ENCODE results near the gene CDH23.

DNA sequence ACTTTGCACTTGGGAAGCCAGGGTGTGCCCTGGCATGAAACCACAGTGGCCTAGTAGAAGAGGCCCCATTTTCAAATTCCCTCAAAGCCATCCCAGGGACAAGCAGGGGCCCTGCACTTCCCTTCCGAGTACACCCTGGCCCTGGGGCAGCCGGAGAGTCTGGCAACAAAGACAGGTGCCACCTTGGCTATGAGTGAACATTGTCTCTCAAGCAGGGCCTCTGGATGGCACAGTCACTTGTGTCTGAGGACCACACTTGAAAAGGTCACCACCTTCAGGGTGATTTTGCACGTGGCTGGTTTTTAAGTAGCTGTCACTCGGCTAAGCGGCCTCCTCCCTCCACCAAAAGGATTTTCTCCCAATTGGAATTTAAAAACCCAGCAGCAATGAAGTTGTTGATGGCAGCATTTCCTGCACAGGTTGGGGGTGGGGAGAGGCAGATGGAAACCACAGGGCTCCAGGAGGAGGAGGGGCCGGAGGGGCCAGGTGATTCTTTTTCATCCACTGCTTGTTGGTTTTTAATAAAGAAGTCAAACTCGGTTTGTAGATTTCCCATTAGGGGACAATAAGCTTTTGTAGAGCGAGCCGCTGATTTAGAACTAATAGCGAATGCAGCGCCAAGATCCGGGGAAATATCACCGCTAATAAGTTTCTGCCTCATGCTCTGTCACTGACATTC is 289.0 kb downstream of the CDH23 start:
- TF ChIP-seq ETV6 (CRISPR knock-in tag; IDR thresholded peaks at IDR 0.05) (no peak), NR1H2 (CRISPR knock-in tag; IDR thresholded peaks at IDR 0.05) (no peak), JUN (CRISPR knock-in tag; IDR thresholded peaks at IDR 0.05) (no peak), FOXK1 (CRISPR knock-in tag; IDR thresholded peaks at IDR 0.05) (no peak), FOXJ3 (CRISPR knock-in tag; IDR thresholded peaks at IDR 0.05; ENCODE audit: borderline replicate concordance) (no peak)
- TF ChIP-seq, protein P1, sequence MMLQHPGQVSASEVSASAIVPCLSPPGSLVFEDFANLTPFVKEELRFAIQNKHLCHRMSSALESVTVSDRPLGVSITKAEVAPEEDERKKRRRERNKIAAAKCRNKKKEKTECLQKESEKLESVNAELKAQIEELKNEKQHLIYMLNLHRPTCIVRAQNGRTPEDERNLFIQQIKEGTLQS (CRISPR knock-in tag; conservative IDR thresholded peaks at IDR 0.05) = no peak
- TF ChIP-seq, protein P2, sequence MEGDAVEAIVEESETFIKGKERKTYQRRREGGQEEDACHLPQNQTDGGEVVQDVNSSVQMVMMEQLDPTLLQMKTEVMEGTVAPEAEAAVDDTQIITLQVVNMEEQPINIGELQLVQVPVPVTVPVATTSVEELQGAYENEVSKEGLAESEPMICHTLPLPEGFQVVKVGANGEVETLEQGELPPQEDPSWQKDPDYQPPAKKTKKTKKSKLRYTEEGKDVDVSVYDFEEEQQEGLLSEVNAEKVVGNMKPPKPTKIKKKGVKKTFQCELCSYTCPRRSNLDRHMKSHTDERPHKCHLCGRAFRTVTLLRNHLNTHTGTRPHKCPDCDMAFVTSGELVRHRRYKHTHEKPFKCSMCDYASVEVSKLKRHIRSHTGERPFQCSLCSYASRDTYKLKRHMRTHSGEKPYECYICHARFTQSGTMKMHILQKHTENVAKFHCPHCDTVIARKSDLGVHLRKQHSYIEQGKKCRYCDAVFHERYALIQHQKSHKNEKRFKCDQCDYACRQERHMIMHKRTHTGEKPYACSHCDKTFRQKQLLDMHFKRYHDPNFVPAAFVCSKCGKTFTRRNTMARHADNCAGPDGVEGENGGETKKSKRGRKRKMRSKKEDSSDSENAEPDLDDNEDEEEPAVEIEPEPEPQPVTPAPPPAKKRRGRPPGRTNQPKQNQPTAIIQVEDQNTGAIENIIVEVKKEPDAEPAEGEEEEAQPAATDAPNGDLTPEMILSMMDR (IDR thresholded peaks at IDR 0.05) = no peak
- TF ChIP-seq, protein P3, sequence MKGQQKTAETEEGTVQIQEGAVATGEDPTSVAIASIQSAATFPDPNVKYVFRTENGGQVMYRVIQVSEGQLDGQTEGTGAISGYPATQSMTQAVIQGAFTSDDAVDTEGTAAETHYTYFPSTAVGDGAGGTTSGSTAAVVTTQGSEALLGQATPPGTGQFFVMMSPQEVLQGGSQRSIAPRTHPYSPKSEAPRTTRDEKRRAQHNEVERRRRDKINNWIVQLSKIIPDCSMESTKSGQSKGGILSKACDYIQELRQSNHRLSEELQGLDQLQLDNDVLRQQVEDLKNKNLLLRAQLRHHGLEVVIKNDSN (CRISPR knock-in tag; IDR thresholded peaks at IDR 0.05) = no peak
- TF ChIP-seq, protein P4, sequence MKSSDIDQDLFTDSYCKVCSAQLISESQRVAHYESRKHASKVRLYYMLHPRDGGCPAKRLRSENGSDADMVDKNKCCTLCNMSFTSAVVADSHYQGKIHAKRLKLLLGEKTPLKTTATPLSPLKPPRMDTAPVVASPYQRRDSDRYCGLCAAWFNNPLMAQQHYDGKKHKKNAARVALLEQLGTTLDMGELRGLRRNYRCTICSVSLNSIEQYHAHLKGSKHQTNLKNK (CRISPR knock-in tag; IDR thresholded peaks at IDR 0.05) = no peak
- TF ChIP-seq, protein P5, sequence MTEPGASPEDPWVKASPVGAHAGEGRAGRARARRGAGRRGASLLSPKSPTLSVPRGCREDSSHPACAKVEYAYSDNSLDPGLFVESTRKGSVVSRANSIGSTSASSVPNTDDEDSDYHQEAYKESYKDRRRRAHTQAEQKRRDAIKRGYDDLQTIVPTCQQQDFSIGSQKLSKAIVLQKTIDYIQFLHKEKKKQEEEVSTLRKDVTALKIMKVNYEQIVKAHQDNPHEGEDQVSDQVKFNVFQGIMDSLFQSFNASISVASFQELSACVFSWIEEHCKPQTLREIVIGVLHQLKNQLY (CRISPR knock-in tag; IDR thresholded peaks at IDR 0.05) = no peak
- TF ChIP-seq, protein P6, sequence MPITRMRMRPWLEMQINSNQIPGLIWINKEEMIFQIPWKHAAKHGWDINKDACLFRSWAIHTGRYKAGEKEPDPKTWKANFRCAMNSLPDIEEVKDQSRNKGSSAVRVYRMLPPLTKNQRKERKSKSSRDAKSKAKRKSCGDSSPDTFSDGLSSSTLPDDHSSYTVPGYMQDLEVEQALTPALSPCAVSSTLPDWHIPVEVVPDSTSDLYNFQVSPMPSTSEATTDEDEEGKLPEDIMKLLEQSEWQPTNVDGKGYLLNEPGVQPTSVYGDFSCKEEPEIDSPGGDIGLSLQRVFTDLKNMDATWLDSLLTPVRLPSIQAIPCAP (CRISPR knock-in tag; IDR thresholded peaks at IDR 0.05) = no peak

All from WTC11 (cell line).